ENCODE measurements around the gene ERN1.

- no peak for TF ChIP-seq POLR2A (IDR thresholded peaks at IDR 0.05)
- TF ChIP-seq, protein P1, sequence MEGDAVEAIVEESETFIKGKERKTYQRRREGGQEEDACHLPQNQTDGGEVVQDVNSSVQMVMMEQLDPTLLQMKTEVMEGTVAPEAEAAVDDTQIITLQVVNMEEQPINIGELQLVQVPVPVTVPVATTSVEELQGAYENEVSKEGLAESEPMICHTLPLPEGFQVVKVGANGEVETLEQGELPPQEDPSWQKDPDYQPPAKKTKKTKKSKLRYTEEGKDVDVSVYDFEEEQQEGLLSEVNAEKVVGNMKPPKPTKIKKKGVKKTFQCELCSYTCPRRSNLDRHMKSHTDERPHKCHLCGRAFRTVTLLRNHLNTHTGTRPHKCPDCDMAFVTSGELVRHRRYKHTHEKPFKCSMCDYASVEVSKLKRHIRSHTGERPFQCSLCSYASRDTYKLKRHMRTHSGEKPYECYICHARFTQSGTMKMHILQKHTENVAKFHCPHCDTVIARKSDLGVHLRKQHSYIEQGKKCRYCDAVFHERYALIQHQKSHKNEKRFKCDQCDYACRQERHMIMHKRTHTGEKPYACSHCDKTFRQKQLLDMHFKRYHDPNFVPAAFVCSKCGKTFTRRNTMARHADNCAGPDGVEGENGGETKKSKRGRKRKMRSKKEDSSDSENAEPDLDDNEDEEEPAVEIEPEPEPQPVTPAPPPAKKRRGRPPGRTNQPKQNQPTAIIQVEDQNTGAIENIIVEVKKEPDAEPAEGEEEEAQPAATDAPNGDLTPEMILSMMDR (IDR thresholded peaks at IDR 0.05) = no peak
These were observed 72.2 kb downstream of the ERN1 start for GRCh38 chr17:64057701-64058263.

All from gastroesophageal sphincter (tissue), 3 donors.